GM18519 (cell line): ENCODE data around the gene CAPNS2.
"Not testable (repeated sequence)": the region's sequence is repeated elsewhere in the genome, so short reads cannot be mapped to it uniquely, and the experiment has no call there.

Experiments
- ATAC-seq: cut with Tn5 transposase; IDR thresholded peaks from one replicate; pipeline ENCODE4 v1.9.1; 2021; ENCODE audit warnings: mild to moderate bottlenecking, moderate library complexity; ENCODE audit not compliant: unreplicated experiment, low FRiP score

The CAPNS2 gene

DNA sequence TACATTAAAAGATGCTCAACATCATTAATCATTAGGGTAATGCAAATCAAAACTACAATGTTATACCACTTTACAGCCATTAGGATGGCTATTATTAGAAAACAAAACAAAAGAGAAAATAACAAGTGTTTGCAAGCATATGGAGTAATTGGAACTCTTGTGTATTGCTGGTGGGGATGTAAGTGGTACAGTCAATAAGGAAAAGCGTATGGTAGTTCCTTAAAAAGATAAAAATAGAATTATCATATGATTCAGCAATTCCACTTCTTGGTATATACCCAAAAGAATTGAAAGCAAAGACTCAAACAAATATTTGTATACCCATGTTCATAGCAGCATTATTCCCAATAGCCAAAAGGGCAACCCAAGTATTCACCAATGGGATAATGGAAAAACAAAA is 1.4 kb upstream of the CAPNS2 start:
- ATAC-seq, result no peak

DNA sequence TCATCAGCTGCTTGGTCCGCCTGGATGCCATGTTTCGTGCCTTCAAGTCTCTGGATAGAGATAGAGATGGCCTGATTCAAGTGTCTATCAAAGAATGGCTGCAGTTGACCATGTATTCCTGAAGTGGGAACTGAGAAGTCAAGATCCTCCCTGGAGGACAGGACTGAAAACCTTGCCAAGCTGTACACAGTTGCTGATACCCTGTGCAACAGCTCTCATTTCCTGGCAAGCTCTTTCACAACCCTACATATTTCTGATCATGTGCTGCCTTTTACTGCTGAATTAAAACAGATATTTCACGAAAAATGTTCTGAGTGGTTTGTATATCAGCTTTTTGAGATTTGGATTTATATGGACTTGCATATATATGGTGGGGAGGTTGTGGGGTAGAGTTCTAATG is 898 bp downstream of the CAPNS2 start:
- ATAC-seq, result no peak

DNA sequence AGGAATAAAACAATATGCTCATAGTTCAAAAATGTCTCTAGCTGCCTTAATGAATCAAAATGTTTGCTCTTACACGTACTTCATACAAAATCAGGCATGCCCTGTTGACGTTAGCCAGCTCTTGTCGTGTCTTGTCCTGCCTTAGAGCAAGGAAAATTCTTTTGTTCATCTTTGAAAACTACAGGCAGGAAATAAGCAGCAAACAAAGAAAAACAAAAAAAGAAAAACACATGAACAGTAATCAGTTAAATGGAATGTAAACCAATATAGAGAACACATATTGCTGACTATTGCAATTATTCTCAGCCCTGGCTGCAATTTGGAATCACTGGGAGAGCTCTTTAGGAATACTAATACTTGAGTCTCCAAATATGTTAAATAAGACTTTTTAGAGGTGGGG is 1.7 kb downstream of the CAPNS2 start:
- ATAC-seq, result no peak

DNA sequence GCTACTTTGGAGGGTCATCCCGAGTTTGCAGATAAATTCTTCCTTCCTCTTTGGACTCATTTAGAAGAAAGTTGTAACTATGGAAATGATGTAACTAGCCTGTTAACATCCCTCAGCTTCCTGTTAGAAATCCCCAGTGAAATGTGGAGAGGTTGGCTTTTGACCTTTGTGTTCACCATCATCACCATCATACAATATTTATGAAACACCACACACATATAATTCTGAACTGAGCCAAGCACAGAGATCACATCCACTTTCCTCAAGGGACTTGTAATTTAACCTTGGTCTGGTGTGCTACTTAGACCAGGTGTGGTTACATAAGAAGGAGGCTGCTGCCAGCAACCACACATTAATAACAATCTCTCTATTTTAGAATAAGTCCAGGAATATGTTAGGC is 2.5 kb downstream of the CAPNS2 start:
- ATAC-seq, result no peak

DNA sequence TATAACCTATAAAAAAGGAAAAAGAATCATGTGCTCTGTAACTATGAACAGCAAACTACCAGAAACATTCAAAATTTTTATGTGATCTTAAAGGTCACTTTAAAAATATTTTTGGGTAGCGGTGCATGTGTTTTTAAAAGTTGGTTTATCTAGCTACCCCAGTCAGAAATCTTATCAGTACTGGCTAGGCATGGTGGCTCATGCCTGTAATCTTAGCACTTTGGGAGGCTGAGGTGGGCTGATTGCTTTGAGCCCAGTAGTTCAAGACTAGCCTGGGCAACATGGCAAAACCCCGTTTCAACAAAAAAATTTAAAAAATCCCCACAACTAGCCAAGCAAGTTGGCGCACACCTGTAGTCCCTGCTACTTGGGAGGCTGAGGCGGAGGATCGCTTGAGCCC is 3.7 kb downstream of the CAPNS2 start:
- no peak for ATAC-seq

DNA sequence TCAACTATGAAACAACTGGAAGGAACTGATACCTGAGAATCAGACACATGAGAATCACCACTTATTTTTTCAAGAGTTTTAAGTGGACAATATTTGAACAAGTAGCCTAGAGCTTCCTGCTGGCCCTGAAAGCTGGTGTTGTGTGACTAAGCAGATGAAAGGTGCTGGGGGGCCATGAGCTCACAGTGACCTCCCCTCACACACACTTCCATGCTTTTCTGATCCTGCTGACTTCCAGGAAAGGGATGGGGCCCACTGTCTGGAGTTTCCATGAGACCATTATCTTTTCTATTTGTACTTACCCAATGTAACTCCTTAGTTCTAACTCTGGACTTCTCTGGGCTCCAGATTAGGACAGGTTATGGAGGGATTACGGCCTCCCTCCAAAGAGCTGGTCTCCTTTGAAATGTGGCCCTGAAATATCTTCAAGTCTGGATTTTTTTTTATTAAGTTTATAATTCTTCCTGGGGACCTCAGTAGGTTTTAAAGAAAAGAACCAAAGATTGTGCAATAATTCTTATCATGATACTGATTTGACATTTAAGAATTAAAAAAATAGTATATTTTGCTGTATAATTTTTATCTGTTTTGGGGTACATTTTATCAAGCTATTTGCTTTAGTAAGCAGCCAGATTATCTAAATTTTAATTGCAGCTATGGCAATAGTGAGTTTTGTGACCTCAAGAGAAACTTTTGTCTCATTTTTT is 4.9 kb downstream of the CAPNS2 start:
- no peak for ATAC-seq

DNA sequence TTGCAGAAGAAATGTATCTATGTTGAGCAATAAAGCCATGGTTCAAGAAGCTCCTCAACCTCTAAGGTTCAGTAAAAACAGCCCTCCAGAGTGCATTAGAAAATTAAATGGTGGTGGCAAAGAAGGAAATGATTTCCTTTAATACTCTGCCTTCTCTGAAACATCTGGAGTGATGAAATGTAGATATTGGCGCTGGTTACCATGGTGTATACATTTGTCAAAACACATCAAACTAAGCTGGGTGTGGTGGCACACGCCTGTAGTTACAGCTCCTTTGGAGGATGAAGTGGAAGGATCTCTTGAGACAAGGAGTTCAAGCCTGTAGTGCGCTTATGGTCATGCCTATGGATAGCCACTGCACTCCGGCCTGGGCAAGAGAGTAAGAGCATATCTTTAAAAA is 6.0 kb downstream of the CAPNS2 start:
- no peak for ATAC-seq

DNA sequence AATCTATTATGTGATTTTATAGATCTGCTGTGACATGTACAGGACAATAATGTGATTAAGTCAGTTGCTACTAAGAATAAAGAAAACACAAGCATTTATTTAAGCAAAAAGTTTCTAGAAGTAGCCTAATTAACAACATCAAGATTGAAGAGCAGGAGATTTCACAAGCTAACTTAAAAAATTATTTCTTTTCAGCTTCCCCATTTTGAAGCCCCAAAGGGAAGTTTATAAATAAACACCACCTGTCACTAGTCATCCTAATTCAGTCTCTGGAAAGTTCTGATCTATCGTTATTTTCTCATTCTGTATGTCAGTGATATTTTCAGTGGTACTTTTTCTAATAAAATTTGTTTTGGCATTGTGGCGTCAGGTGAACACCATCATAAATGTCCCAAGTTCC is 8.3 kb downstream of the CAPNS2 start:
- no peak for ATAC-seq

DNA sequence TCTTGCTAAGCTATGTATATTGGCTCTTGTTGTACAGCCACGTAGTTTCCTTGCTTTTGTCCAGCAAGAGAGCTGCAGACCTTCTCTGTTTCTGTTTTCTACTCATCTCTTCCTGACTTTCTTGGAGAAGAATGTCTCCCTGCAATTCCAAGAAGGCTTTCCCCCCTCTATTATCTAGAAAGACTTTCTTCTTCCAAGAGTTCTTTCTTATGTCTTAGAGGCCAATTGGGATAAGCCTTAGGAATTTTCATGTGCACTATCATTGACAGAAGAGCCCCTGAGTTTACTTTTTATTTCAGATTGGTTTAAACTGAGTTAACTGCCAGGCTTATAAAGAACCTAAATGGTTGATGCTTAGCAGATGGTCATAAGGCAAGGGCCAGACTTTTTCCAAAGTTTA is 9.0 kb downstream of the CAPNS2 start:
- no peak for ATAC-seq

DNA sequence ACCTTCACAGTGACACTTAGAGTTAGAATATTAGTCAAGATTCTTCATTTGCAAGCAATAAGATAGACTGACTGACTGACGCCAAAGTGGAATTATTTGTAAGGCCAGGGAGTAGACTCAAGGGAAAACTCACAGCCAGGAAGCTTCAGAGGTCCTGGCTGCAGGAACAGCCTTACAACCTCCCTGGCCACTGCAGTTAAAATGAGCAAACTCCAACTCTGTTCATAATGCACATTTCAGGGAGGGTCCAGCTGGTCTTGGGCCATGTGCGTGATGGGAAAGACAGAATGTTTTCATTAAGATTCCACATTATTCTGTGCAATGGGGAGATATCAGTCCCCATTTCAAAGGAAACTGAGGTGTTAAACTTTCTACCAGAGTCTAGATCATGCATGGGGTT is 9.9 kb downstream of the CAPNS2 start:
- ATAC-seq, result no peak

DNA sequence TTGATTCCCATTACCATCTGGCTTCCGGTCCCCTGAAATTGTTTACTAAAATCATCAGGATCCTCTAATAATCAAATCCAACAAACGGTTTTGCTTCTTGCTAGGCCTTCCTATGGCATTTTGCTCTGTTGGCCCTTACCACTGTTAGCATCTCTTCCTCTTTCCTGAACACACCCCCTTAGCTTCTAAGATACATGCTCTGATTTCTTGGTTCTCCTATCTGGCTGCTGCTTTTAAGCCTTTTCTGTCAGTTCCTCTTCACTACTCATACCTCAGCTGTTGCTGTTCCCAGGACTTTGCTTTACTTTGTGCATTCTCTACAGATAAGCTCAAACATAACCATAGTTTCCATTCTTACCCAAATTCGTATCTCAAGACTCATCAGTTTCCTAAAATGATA is 11.4 kb downstream of the CAPNS2 start:
- no peak for ATAC-seq

DNA sequence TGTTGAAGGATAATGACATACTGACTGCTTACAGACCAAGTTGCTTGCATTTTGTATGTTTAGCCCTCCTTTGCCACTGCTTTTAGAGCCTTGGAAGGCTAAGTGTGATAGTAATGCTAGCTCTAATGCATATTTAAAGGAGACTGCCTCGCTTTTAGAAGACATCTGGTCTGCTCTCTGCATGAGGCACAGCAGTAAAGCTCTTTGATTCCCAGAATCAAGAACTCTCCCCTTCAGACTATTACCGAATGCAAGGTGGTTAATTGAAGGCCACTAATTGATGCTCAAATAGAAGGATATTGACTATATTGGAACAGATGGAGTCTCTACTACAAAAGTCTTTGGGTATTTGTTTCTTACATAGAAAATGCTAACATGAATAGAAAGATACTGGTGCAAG is 19.1 kb downstream of the CAPNS2 start:
- no peak for ATAC-seq

DNA sequence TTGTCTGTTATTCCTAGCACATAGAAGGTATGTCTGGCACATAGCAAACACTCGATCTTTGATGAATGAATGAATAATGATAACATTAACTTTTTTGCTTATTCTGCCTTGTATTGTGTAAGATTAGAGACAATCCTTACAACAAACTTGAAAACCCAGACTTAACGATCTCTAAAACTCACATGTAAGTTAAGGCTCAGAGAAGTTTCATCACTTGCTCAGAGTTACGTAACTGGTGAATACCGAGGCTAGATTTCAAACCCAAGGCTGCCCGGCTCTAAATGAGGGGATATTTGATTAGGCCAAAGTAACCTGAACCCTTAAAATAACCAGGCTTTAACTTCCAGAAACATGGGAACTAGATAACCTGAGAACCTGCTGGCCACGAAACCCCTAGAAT is 22.3 kb downstream of the CAPNS2 start:
- no peak for ATAC-seq

DNA sequence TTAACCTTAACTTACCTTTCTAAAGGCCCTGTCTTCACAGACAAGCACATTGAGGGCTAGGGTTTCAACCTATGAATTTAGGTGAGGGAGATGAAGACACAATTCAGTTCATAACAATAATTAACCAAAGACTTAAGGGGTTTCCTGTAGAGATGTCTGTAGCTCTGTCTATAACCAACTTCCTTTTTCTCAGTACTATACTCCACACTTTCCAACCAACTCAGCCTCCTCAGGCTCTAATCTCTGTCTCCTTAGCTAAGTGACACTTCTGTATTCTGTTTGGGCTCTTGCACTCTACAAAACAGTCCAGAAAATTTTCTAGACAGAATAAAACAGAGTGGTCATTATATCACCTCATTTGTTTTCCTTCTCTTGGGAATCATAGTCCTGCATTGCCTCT is 25.8 kb downstream of the CAPNS2 start:
- no peak for ATAC-seq

DNA sequence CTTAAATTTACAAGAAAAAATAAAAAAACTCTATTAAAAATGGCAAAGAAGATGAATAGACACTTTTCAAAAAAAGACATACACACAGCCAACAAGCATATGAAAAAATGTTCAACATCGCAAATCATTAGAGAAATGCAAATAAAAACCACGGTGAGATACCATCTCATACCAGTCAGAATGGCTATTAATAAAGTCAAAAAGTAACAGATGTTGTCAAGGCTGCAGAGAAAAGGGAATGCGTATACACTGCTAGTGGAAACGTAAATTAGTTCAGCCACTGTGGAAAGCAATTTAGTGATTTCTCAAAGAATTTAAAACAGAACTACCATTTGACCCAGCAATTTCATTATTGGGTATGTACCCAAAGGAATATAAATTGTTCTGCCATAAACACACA is 31.4 kb downstream of the CAPNS2 start:
- ATAC-seq, result no peak

DNA sequence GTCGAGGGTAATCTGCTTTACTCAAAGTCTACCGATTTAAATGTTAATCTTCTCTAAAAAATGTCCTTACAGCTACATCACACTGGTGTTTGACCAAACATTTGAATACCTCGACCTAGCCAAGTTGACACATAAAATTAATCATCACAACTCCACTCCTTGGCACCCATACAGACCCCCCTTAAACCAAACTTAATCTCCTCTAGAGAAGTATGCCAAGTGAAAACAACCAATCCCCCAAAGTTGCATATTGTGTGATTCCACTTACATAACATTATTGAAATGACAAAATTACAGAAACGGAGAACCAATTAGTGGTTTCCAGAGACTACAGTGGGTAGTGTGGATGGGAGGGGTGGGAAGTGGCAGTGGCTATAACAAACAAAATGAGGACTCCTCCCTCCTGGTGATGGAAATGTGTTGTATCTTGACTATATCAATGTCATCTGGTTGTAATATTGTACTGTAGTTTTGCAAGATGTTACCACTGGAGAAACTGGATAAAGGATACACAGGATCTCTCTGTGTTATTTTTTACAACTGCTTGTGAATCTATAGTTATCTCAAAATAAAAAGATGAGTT is 39.4 kb downstream of the CAPNS2 start:
- no peak for ATAC-seq

DNA sequence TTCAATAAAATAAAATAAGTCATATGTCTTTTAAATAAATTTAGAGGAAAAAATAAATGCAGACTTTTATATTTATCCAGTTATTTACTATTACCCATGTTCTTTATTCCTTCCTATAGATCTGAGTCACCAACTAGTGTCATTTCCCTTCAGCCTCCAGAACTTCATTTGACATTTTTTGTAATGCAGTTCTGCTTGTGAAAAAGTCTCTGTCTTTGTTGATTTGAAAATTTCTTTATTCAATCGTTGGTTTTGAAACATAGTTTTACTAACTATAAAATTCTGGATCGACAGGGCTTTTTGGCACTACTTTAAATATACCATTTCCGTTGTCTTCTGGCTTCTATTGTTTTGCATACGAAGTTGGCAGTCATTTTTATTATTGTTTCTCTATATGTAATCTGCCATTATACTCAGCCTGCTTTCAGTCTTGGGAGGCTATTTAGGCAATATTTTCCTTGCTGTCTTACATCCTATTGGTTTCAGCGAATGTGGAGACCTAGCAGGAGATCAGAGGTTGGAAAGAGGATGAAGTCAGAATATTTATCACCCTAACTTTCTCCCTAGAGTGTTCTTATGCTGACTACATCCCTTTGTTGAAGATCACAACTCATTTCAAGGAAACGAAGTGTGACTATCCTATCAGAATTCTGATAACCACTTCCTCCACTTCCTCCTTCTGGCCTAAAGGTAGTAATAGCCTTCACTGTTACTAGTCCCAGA is 47.3 kb downstream of the CAPNS2 start:
- no peak for ATAC-seq

DNA sequence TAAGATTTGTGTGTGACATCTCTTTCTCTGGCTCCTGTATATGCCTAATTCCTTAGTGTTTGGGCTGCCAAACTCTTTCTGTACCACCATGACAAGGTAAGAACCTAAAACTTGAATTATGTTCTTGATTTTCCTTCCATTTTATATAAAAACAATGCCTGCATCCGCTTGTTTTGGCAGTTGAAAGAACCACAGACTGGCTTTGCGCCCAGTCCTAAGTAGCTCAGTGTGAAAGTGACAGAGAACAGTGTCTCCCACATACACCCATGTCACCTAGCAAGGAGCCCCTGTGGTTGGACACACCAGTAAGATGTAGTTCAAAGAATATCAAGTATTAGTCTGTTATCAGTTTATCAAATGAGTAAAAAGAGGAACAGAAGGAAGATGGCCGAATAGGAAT is 48.6 kb downstream of the CAPNS2 start:
- no peak for ATAC-seq

DNA sequence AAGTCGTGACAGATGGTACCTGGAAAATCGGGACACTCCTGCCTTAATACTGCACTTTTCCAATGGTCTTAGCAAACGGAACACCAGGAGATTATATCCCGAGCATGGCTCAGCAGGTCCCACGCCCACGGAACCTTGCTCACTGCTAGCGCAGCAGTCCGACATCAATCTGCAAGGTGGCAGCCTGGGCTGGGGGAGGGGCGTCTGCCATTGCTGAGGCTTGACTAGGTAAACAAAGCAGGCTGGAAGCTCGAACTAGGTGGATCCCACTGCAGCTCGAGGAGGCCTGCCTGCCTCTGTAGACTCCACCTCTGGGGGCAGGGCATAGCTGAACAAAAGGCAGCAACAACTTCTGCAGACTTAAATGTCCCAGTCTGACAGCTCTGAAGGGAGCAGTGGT is 49.2 kb downstream of the CAPNS2 start:
- ATAC-seq, result not testable (repeated sequence)
